ENCODE data around the gene MRFAP1L1. TPM values are rescaled to one million over a fixed set of nuclear protein-coding genes. Genes with fewer than 3 reads are reported as not detected.

MRFAP1L1 gene
- total RNA-seq, 2 experiments from 2014 or later, result 26.6 to 27.0 TPM

GRCh38 chr4:6716018-6716911 lies 6.6 kb upstream of the MRFAP1L1 start, which contains the start of gene BLOC1S4:
BLOC1S4 (plus strand) TSS chr4:6716174; CDS start chr4:6716210, 36 bp downstream.
- Histone ChIP-seq H3K36me3 (ENCODE audit: insufficient read depth, low read length) (no peaks in the 10 kb centered on the region), H3K9me3 (ENCODE audit: control insufficient read depth in 1 of 2, insufficient read depth in 1 of 2, low read length in 2 of 2) (no peaks in the 10 kb centered on the region), H3K4me3 (ENCODE audit: low read length) (peak within 1 kb of the TSS; percentile 95), H3K27ac (ENCODE audit: low read depth in 1 of 2, low read length in 2 of 2) (peak within 1 kb of the TSS; percentile 82 to 85), H3K27me3 (ENCODE audit: control insufficient read depth in 1 of 2, insufficient read depth in 2 of 2, low read length in 2 of 2) (no peaks in the 10 kb centered on the region), H3K4me1 (ENCODE audit: insufficient read depth, low read length) (peaks cover 31% of the 10 kb centered on the region)
- Mint-ChIP-seq H3K4me1 (ENCODE audit: low read depth) (peaks cover 39% of the 10 kb centered on the region), H3K27ac (peak within 1 kb of the TSS; percentile 99), H3K36me3 (ENCODE audit: low read depth) (peaks cover 11% of the 10 kb centered on the region), H3K4me3 (peak within 1 kb of the TSS; percentile 99), H3K27me3 (no peaks in the 10 kb centered on the region), H3K9me3 (no peaks in the 10 kb centered on the region)
- CTCF ChIA-PET, result interaction anchor here (0.9 to 6.8 kb wide), 6 partner anchors 11 to 158 kb away, joined by 3 to 101 read pairs (median 6); a partner anchor contains a TSS
- ATAC-seq (ENCODE audit: poor library complexity) (peak; percentile 79), DNase-seq (peak; percentile 79 to 98 (median 88))
- no peak for TF ChIP-seq CTCF (IDR thresholded peaks at IDR 0.05)
- POLR2A ChIA-PET, result interaction anchor here (0.6 to 10.4 kb wide), 26 partner anchors 8 to 356 kb away, joined by 3 to 221 read pairs (median 6); partner anchors contain the start of genes GRPEL1, MRFAP1, S100P and TADA2B
- intact Hi-C loops (cut with DNase I, micrococcal nuclease), result loop anchor here (1.0 to 5.0 kb wide), 7 partner anchors 19 to 352 kb away; partner anchors contain the start of genes MRFAP1 (in 2 of the 2), GRPEL1 (in 1 of the 2), KIAA0232 (in 1 of the 2) and MAN2B2 (in 1 of the 2)

GRCh38 chr4:6715704-6716017 lies 6.0 kb upstream of the MRFAP1L1 start:
- ChIA-PET POLR2A (interaction anchor here (0.9 to 10.4 kb wide), 15 partner anchors 7 to 353 kb away, joined by 3 to 221 read pairs (median 12); partner anchors contain the start of genes GRPEL1, MRFAP1, S100P and TBC1D14), CTCF (interaction anchor here (0.9 to 6.8 kb wide), 4 partner anchors 10 to 76 kb away, joined by 3 to 74 read pairs (median 6); a partner anchor contains a TSS)
- Histone ChIP-seq H3K4me3 (ENCODE audit: low read length) (peak overlapping the region; percentile 95), H3K9me3 (ENCODE audit: control insufficient read depth in 1 of 2, insufficient read depth in 1 of 2, low read length in 2 of 2) (no peaks in the 10 kb centered on the region), H3K36me3 (ENCODE audit: insufficient read depth, low read length) (no peaks in the 10 kb centered on the region), H3K27ac (ENCODE audit: low read depth in 1 of 2, low read length in 2 of 2) (peak overlapping the region; percentile 32 to 85), H3K27me3 (ENCODE audit: control insufficient read depth in 1 of 2, insufficient read depth in 2 of 2, low read length in 2 of 2) (no peaks in the 10 kb centered on the region), H3K4me1 (ENCODE audit: insufficient read depth, low read length) (peaks cover 31% of the 10 kb centered on the region)
- ATAC-seq (ENCODE audit: poor library complexity) (no peak), DNase-seq (no peak)
- intact Hi-C loops (cut with DNase I, micrococcal nuclease), result loop anchor here (1.0 to 5.0 kb wide), 7 partner anchors 19 to 353 kb away; partner anchors contain the start of genes MRFAP1 (in 2 of the 2), GRPEL1 (in 1 of the 2), KIAA0232 (in 1 of the 2) and MAN2B2 (in 1 of the 2)
- H3K4me1 Mint-ChIP-seq (ENCODE audit: low read depth), result peaks cover 45% of the 10 kb centered on the region
- peak overlapping the region; percentile 99 for H3K27ac Mint-ChIP-seq
- TF ChIP-seq CTCF (IDR thresholded peaks at IDR 0.05), result no peak
- H3K4me3 Mint-ChIP-seq, result peak overlapping the region; percentile 99
- no peaks in the 10 kb centered on the region for H3K27me3 Mint-ChIP-seq
- H3K9me3 Mint-ChIP-seq, result no peaks in the 10 kb centered on the region
- peaks cover 11% of the 10 kb centered on the region for H3K36me3 Mint-ChIP-seq (ENCODE audit: low read depth)

GRCh38 chr4:6714954-6715353 lies 5.3 kb upstream of the MRFAP1L1 start:
- no peak for TF ChIP-seq CTCF (IDR thresholded peaks at IDR 0.05)
- peak overlapping the region; percentile 99 for H3K27ac Mint-ChIP-seq
- H3K4me3 ChIP-seq (ENCODE audit: low read length), result no peak overlapping the region
- peaks cover 47% of the 10 kb centered on the region for H3K4me1 Mint-ChIP-seq (ENCODE audit: low read depth)
- H3K27me3 ChIP-seq (ENCODE audit: control insufficient read depth in 1 of 2, insufficient read depth in 2 of 2, low read length in 2 of 2), result no peaks in the 10 kb centered on the region
- H3K36me3 Mint-ChIP-seq (ENCODE audit: low read depth), result peaks cover 12% of the 10 kb centered on the region
- peaks cover 31% of the 10 kb centered on the region for H3K4me1 ChIP-seq (ENCODE audit: insufficient read depth, low read length)
- no peak for ATAC-seq (ENCODE audit: poor library complexity)
- H3K27ac ChIP-seq (ENCODE audit: low read depth in 1 of 2, low read length in 2 of 2), result no peak overlapping the region
- CTCF ChIA-PET, result interaction anchor here (6.8 kb wide), 1 partner anchor 40 kb away, joined by 74 read pairs; a partner anchor contains a TSS
- no peaks in the 10 kb centered on the region for H3K27me3 Mint-ChIP-seq
- H3K4me3 Mint-ChIP-seq, result peak overlapping the region; percentile 73
- H3K9me3 Mint-ChIP-seq, result no peaks in the 10 kb centered on the region
- H3K9me3 ChIP-seq (ENCODE audit: control insufficient read depth in 1 of 2, insufficient read depth in 1 of 2, low read length in 2 of 2), result no peaks in the 10 kb centered on the region
- H3K36me3 ChIP-seq (ENCODE audit: insufficient read depth, low read length), result no peaks in the 10 kb centered on the region
- DNase-seq, result peak in 1 of 14 experiments; percentile 11
- intact Hi-C loops (cut with DNase I, micrococcal nuclease), result loop anchor here in 1 of 2 experiments (5.0 kb wide), 2 partner anchors 138 to 272 kb away; partner anchors contain the start of gene MAN2B2
- POLR2A ChIA-PET, result interaction anchor here (0.6 to 10.4 kb wide), 8 partner anchors 20 to 354 kb away, joined by 3 to 221 read pairs (median 30); partner anchors contain the start of genes GRPEL1, MRFAP1 and S100P

All from CD4-positive, alpha-beta T cell (primary cell).